SK-N-SH treated with all-trans-retinoic acid at 6 μM for 48 hours (cell line): ENCODE measurements around the gene ZFX.

Source experiments
- ATAC-seq: fragments of 200-7000 bp; cut with Tn5 transposase; 3 replicates; pipeline ENCODE4 v1.9.1; 2020; ENCODE audit warnings: mild to moderate bottlenecking, moderate library complexity
- ARNTL ChIP-seq: fragments of 450-650 bp; formaldehyde crosslinking; IDR thresholded peaks from 2 replicates; pipeline ENCODE4 v1.5.0; 2020; ENCODE audit warnings: low read depth, mild to moderate bottlenecking, moderate library complexity, borderline replicate concordance
- BACH2 ChIP-seq: fragments of 250-450 bp; sonication (Bioruptor Pico); IDR thresholded peaks from 2 replicates; pipeline ENCODE4 v1.9.0; 2021; ENCODE audit warnings: mild to moderate bottlenecking, borderline replicate concordance
- CREB5 ChIP-seq: fragments of 250-450 bp; sonication (Bioruptor Pico); IDR thresholded peaks from 2 replicates; pipeline ENCODE4 v1.5.1; 2020; ENCODE audit warnings: low read depth, mild to moderate bottlenecking, moderate library complexity
- CSDC2 ChIP-seq: fragments of 250-450 bp; sonication (Bioruptor Pico); IDR thresholded peaks from 2 replicates; pipeline ENCODE4 v1.5.0; 2020; ENCODE audit warnings: mild to moderate bottlenecking, moderate library complexity
- ESRRG ChIP-seq: fragments of 250-450 bp; sonication (Bioruptor Pico); IDR thresholded peaks from 2 replicates; pipeline ENCODE4 v1.6.1; 2021; ENCODE audit warnings: mild to moderate bottlenecking
- ISL1 ChIP-seq: fragments of 250-450 bp; sonication (Bioruptor Pico); IDR thresholded peaks from 2 replicates; pipeline ENCODE4 v2.1.2; 2022; ENCODE audit warnings: mild to moderate bottlenecking, moderate library complexity
- PPARA ChIP-seq: fragments of 250-450 bp; sonication (Bioruptor Pico); IDR thresholded peaks from 2 replicates; pipeline ENCODE4 v1.5.0; 2020; ENCODE audit warnings: mild to moderate bottlenecking, borderline replicate concordance
- SNAI2 ChIP-seq: fragments of 250-450 bp; sonication (Bioruptor Pico); IDR thresholded peaks from 2 replicates; pipeline ENCODE4 v1.5.0; 2020; ENCODE audit warnings: mild to moderate bottlenecking, moderate library complexity
- TCF4 ChIP-seq: fragments of 250-450 bp; sonication (Bioruptor Pico); IDR thresholded peaks from 2 replicates; pipeline ENCODE4 v1.8.0; 2021; ENCODE audit warnings: mild to moderate bottlenecking, moderate library complexity, borderline replicate concordance
- TSHZ2 ChIP-seq: fragments of 250-450 bp; sonication (Bioruptor Pico); IDR thresholded peaks from 2 replicates; pipeline ENCODE4 v1.5.0; 2020; ENCODE audit warnings: mild to moderate bottlenecking, moderate library complexity
- ZC3H10 ChIP-seq: fragments of 250-450 bp; sonication (Bioruptor Pico); IDR thresholded peaks from 2 replicates; pipeline ENCODE4 v1.5.1; 2021; ENCODE audit warnings: mild to moderate bottlenecking, moderate library complexity
- ZFP3 ChIP-seq: fragments of 250-450 bp; sonication (Bioruptor Pico); IDR thresholded peaks from 2 replicates; pipeline ENCODE4 v1.5.0; 2020; ENCODE audit warnings: mild to moderate bottlenecking, moderate library complexity
- ZFP30 ChIP-seq: fragments of 450-650 bp; formaldehyde crosslinking; IDR thresholded peaks from 2 replicates; pipeline ENCODE4 v1.5.0; 2022; ENCODE audit warnings: mild to moderate bottlenecking, moderate library complexity
- ZNF565 ChIP-seq: fragments of 450-650 bp; formaldehyde crosslinking; conservative IDR thresholded peaks from 2 replicates; pipeline ENCODE4 v1.5.0; 2020; ENCODE audit warnings: low read depth, mild to moderate bottlenecking, moderate library complexity
- ZNF70 ChIP-seq: fragments of 450-650 bp; formaldehyde crosslinking; IDR thresholded peaks from 2 replicates; pipeline ENCODE4 v1.5.0; 2020; ENCODE audit warnings: mild to moderate bottlenecking, moderate library complexity
- ZNF8 ChIP-seq: fragments of 450-650 bp; formaldehyde crosslinking; IDR thresholded peaks from 2 replicates; pipeline ENCODE4 v1.5.0; 2020; ENCODE audit warnings: mild to moderate bottlenecking, moderate library complexity
- TF ChIP-seq, protein P1 (sequence below): fragments of 250-450 bp; sonication (Bioruptor Pico); IDR thresholded peaks from 2 replicates; pipeline ENCODE4 v1.5.1; 2021; ENCODE audit warnings: mild to moderate bottlenecking, moderate library complexity
- TF ChIP-seq, protein P2 (sequence below): fragments of 250-450 bp; sonication (Bioruptor Pico); IDR thresholded peaks from 2 replicates; pipeline ENCODE4 v1.8.0; 2020; ENCODE audit warnings: mild to moderate bottlenecking, moderate library complexity, borderline replicate concordance

ZFX gene

DNA sequence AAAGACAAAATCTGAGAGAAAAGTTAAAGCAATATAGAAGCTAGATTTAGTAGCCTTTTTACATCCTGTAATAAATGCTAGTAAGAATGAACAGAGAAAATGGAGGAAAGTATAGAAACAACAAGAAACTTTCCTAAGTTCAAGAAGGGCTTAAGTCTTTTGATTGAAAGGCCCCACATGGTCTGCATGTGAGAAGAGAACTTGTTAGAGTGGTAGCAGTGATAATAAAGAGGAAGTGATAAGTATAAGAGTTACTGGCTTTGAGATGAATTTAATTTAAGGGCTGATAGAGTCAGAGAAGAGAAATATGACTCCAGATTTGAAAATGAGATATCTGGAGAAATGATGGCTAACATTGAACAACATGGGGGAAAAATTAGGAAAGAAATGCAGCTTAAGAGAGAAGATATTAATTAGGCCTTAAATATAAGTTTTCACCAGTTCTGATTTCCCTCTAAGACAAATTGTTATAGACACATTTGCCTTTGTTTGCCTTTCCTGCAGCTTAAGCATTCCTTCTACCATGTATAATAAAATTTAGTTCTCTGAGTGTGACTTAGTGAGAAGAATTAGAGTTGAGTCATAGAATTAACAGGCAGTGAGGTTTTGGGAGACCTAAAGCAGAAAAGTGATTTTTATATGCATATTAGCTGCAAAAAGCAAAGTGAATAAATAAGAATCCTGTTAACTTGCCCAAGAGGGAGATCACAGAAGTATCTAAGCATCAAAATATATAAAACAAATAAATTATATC, 18.4 kb downstream of the ZFX start:
- ATAC-seq: peak; percentile 33; the same call in 2 of the 3 replicates
- TF ChIP-seq CREB5 (CRISPR knock-in tag): no peak
- TF ChIP-seq BACH2 (CRISPR knock-in tag): no peak
- TF ChIP-seq ZFP3 (CRISPR knock-in tag): no peak
- TF ChIP-seq, protein P1, sequence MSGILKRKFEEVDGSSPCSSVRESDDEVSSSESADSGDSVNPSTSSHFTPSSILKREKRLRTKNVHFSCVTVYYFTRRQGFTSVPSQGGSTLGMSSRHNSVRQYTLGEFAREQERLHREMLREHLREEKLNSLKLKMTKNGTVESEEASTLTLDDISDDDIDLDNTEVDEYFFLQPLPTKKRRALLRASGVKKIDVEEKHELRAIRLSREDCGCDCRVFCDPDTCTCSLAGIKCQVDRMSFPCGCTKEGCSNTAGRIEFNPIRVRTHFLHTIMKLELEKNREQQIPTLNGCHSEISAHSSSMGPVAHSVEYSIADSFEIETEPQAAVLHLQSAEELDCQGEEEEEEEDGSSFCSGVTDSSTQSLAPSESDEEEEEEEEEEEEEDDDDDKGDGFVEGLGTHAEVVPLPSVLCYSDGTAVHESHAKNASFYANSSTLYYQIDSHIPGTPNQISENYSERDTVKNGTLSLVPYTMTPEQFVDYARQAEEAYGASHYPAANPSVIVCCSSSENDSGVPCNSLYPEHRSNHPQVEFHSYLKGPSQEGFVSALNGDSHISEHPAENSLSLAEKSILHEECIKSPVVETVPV (CRISPR knock-in tag): no peak
- no peak for TF ChIP-seq ISL1 (CRISPR knock-in tag)
- TF ChIP-seq ZC3H10: no peak
- TF ChIP-seq ZNF565 (CRISPR knock-in tag): no peak
- TF ChIP-seq TSHZ2 (CRISPR knock-in tag): no peak
- no peak for TF ChIP-seq ARNTL (CRISPR knock-in tag)
- TF ChIP-seq ESRRG (CRISPR knock-in tag): no peak
- TF ChIP-seq ZFP30 (CRISPR knock-in tag): no peak
- no peak for TF ChIP-seq TCF4 (CRISPR knock-in tag)
- TF ChIP-seq SNAI2: no peak
- TF ChIP-seq ZNF70 (CRISPR knock-in tag): no peak
- no peak for TF ChIP-seq PPARA
- TF ChIP-seq CSDC2 (CRISPR knock-in tag): no peak
- TF ChIP-seq, protein P2, sequence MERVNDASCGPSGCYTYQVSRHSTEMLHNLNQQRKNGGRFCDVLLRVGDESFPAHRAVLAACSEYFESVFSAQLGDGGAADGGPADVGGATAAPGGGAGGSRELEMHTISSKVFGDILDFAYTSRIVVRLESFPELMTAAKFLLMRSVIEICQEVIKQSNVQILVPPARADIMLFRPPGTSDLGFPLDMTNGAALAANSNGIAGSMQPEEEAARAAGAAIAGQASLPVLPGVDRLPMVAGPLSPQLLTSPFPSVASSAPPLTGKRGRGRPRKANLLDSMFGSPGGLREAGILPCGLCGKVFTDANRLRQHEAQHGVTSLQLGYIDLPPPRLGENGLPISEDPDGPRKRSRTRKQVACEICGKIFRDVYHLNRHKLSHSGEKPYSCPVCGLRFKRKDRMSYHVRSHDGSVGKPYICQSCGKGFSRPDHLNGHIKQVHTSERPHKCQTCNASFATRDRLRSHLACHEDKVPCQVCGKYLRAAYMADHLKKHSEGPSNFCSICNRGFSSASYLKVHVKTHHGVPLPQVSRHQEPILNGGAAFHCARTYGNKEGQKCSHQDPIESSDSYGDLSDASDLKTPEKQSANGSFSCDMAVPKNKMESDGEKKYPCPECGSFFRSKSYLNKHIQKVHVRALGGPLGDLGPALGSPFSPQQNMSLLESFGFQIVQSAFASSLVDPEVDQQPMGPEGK (CRISPR knock-in tag): no peak

- no peak for TF ChIP-seq TSHZ2 (CRISPR knock-in tag)
- TF ChIP-seq ZNF8: no peak
- TF ChIP-seq ZFP30 (CRISPR knock-in tag): no peak
- TF ChIP-seq PPARA: no peak
- TF ChIP-seq, protein P1 (CRISPR knock-in tag): no peak
- no peak for ATAC-seq
These were observed 19.3 kb downstream of the ZFX start for GRCh38 chrX:24168807-24169206.
